HCT116 (cell line): ENCODE results near the gene ACSM5.
"Not testable (repeated sequence)": the region's sequence is repeated elsewhere in the genome, so short reads cannot be mapped to it uniquely, and the experiment has no call there.

Source experiments
- ATF3 ChIP-seq: IDR thresholded peaks from 2 replicates; pipeline ENCODE4 v1.6.1; 2012
- CTCF ChIP-seq, 3 experiments: fragments of 200-600 bp in 1 of 3; sonication (generic) in 1 of 3; IDR thresholded peaks in 2 of 3; conservative IDR thresholded peaks in 1 of 3; 2 replicates each; pipeline ENCODE4 v1.5.1; 2012 to 2017; ENCODE audit warnings: low read depth in 2 of 3, low read length in 2 of 3, antibody characterized with exemption in 1 of 3, borderline replicate concordance in 1 of 3, control low read depth in 1 of 3, mild to moderate bottlenecking in 1 of 3, mixed read lengths in 1 of 3, mixed run types in 1 of 3, moderate library complexity in 1 of 3; ENCODE audit not compliant: insufficient read depth in 1 of 3
- JUND ChIP-seq: IDR thresholded peaks from 2 replicates; pipeline ENCODE4 v1.6.1; 2012
- POLR2A ChIP-seq: IDR thresholded peaks from 2 replicates; pipeline ENCODE4 v1.7.0; 2011; ENCODE audit warnings: borderline replicate concordance; ENCODE audit not compliant: insufficient read depth, insufficient read length; ENCODE audit errors: extremely low read depth
- POLR2AphosphoS5 ChIP-seq: IDR thresholded peaks from 2 replicates; pipeline ENCODE4 v1.6.1; 2011; ENCODE audit warnings: mild to moderate bottlenecking, low read depth, low read length, moderate library complexity
- RAD21 ChIP-seq: IDR thresholded peaks from 2 replicates; pipeline ENCODE4 v1.6.1; 2012; ENCODE audit warnings: low read depth, mild to moderate bottlenecking
- REST ChIP-seq: IDR thresholded peaks from 2 replicates; pipeline ENCODE4 v1.6.1; 2012; ENCODE audit warnings: low read depth
- YY1 ChIP-seq: IDR thresholded peaks from 2 replicates; pipeline ENCODE4 v1.6.1; 2011; ENCODE audit warnings: low read length, low read depth, moderate library complexity, mild to moderate bottlenecking; ENCODE audit not compliant: insufficient replicate concordance; ENCODE audit errors: extremely low read depth

GRCh38 chr16:20441859-20442258 lies 32.5 kb downstream of the ACSM5 start:
- not testable (repeated sequence) for TF ChIP-seq REST; POLR2AphosphoS5; CTCF (IDR thresholded peaks at IDR 0.05 in 2 of 3, conservative IDR thresholded peaks at IDR 0.05 in 1 of 3; ENCODE audit: borderline replicate concordance in 1 of 3, insufficient read depth in 1 of 3, low read depth in 2 of 3, low read length in 2 of 3); POLR2A; YY1; ATF3; RAD21; JUND
